A673 (cell line): ENCODE results near the gene NAV2. TPM values are rescaled to one million over a fixed set of nuclear protein-coding genes. Genes with fewer than 3 reads are reported as not detected.

Experiments
- BruUV-seq: library from RNA; stranded (reverse); fragments of 400-500 nt; replicated peaks from 2 replicates; lab custom pipeline; 2021; lab: Mats Ljungman, UMichigan
- CTCF ChIA-PET: fragments of 300-600 bp; sonication (Branson Sonifier 250); formaldehyde crosslinking; loops from one replicate; lab custom pipeline; 2022; ENCODE audit warnings: antibody characterized with exemption; lab: Charles Lee
- POLR2A ChIA-PET: fragments of 300-600 bp; sonication (Branson Sonifier 250); formaldehyde crosslinking; loops from one replicate; lab custom pipeline; 2022; ENCODE audit warnings: antibody characterized with exemption; ENCODE audit not compliant: low non-redundant PET; lab: Charles Lee
- DNase-seq: peaks from one replicate; pipeline ENCODE4 v3.0.0-alpha.2; 2015; ENCODE audit warnings: low spot score
- H3K27ac ChIP-seq: fragments of 200-600 bp; sonication (generic); 2 replicates; pipeline ENCODE4 v1.5.1; 2016; ENCODE audit warnings: mixed run types, low read depth, mild to moderate bottlenecking, mixed read lengths, antibody characterized with exemption, low read length; ENCODE audit not compliant: poor library complexity, severe bottlenecking
- H3K27me3 ChIP-seq: fragments of 200-600 bp; sonication (generic); replicated peaks from 2 replicates; pipeline ENCODE4 v1.6.1; 2017; ENCODE audit warnings: mixed run types, low read depth, mild to moderate bottlenecking, mixed read lengths, antibody characterized with exemption, low read length; ENCODE audit not compliant: insufficient read depth, poor library complexity
- H3K36me3 ChIP-seq: fragments of 200-600 bp; sonication (generic); 2 replicates; pipeline ENCODE4 v1.6.1; 2016; ENCODE audit warnings: mixed run types, mild to moderate bottlenecking, mixed read lengths, antibody characterized with exemption, low read length; ENCODE audit not compliant: insufficient read depth, poor library complexity, severe bottlenecking
- H3K4me1 ChIP-seq: fragments of 200-600 bp; sonication (generic); 2 replicates; pipeline ENCODE4 v1.6.1; 2017; ENCODE audit warnings: mixed run types, mild to moderate bottlenecking, mixed read lengths, antibody characterized with exemption, low read length; ENCODE audit not compliant: insufficient read depth, poor library complexity, severe bottlenecking
- H3K4me3 ChIP-seq: fragments of 200-600 bp; sonication (generic); 2 replicates; pipeline ENCODE4 v1.5.1; 2016; ENCODE audit warnings: low read depth, mixed run types, mild to moderate bottlenecking, mixed read lengths, low read length; ENCODE audit not compliant: poor library complexity, severe bottlenecking
- H3K9me3 ChIP-seq: fragments of 200-600 bp; sonication (generic); 2 replicates; pipeline ENCODE4 v1.6.1; 2016; ENCODE audit warnings: mixed run types, low read depth, mild to moderate bottlenecking, mixed read lengths, antibody characterized with exemption, low read length; ENCODE audit not compliant: poor library complexity, severe bottlenecking
- CTCF ChIP-seq: fragments of 300-800, 200-600 bp; sonication (generic); conservative IDR thresholded peaks from 2 replicates; pipeline ENCODE4 v1.5.1; 2017; ENCODE audit warnings: low read depth, mild to moderate bottlenecking, antibody characterized with exemption, low read length, moderate library complexity, mixed read lengths
- EZH2 ChIP-seq: fragments of 200-600 bp; sonication (generic); IDR thresholded peaks from 2 replicates; pipeline ENCODE4 v1.6.1; 2017; ENCODE audit warnings: borderline replicate concordance, low read depth, mild to moderate bottlenecking, mixed read lengths, antibody characterized with exemption, low read length; ENCODE audit not compliant: poor library complexity, severe bottlenecking
- intact Hi-C: fragments of 100-400 bp; cut with micrococcal nuclease; formaldehyde crosslinking; loops from one replicate; pipeline ENCODE4 v1.10.0; 2022; ENCODE audit not compliant: unreplicated experiment
- total RNA-seq: library from RNA; stranded (reverse); gene quantifications from 2 replicates; pipeline ENCODE4 v1.2.3, GENCODE V29; 2021

Gene NAV2
- total RNA-seq, 1 experiment from 2014 or later, result not detected

GRCh38 chr11:20103281-20103680 lies 390.6 kb downstream of the NAV2 start:
- Histone ChIP-seq H3K4me1 (no peaks in the 10 kb centered on the region), H3K27ac (no peak overlapping the region), H3K4me3 (no peak overlapping the region), H3K36me3 (no peaks in the 10 kb centered on the region), H3K27me3 (no peaks in the 10 kb centered on the region), H3K9me3 (no peaks in the 10 kb centered on the region)
- TF ChIP-seq CTCF (no peak), EZH2 (no peak)
- no TSS peak for BruUV-seq
- POLR2A ChIA-PET, result no interaction called here
- CTCF ChIA-PET, result no interaction called here
- intact Hi-C loops, result no loop called here
- no peak for DNase-seq

- ChIA-PET CTCF (no interaction called here), POLR2A (no interaction called here)
- H3K4me1 ChIP-seq, result no peaks in the 10 kb centered on the region
- H3K27ac ChIP-seq, result no peak overlapping the region
- no peak for DNase-seq
- H3K36me3 ChIP-seq, result no peaks in the 10 kb centered on the region
- intact Hi-C loops, result no loop called here
- TF ChIP-seq CTCF, result no peak
- no peak for TF ChIP-seq EZH2
- BruUV-seq, result no TSS peak
- no peaks in the 10 kb centered on the region for H3K27me3 ChIP-seq
- no peak overlapping the region for H3K4me3 ChIP-seq
- no peaks in the 10 kb centered on the region for H3K9me3 ChIP-seq
These were observed 392.8 kb downstream of the NAV2 start for GRCh38 chr11:20105427-20105826.

DNA sequence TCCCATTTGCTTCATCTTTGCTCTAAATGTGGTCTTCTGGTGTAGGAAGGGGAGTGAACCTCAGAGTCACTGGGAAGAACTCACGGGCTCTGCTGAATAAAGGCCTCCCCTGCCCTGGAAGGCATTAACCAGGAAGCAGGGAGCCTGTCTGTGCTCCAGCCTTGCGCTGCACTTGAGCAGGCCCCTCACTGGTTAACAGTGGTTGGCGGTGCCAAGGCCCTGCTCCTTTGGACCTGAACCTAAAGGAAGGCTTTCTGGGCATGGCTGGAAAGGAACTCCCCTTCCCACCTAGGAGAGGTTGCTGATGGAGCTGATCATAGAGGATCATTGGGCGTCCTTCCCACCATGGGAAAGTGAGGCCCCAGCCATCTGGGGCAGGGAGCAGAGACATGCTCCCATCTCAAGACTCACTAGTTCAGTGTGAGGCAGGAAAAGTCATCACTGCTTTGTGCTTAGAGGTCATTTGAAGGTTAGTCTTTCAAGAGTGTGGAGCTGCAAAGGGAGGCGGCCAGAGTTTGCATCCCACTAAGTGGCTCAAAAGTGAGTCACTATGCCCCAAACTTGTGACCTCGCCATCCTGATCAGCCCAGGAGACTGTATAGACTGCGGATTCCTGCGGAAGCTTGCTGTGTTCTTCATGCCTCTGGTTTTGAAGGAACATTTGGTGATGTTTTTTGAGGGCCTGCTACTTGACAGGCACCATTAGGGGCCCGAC lies 397.3 kb downstream of the NAV2 start:
- DNase-seq, result no peak
- no peak overlapping the region for H3K4me3 ChIP-seq
- no peaks in the 10 kb centered on the region for H3K4me1 ChIP-seq
- POLR2A ChIA-PET, result no interaction called here
- CTCF ChIA-PET, result no interaction called here
- no peaks in the 10 kb centered on the region for H3K27me3 ChIP-seq
- no peak overlapping the region for H3K27ac ChIP-seq
- H3K36me3 ChIP-seq, result no peaks in the 10 kb centered on the region
- intact Hi-C loops, result loop anchor here (5.0 kb wide), 1 partner anchor 158 kb away; no protein-coding TSS in a partner anchor
- no TSS peak for BruUV-seq
- no peak for TF ChIP-seq EZH2
- H3K9me3 ChIP-seq, result no peaks in the 10 kb centered on the region
